ENCODE data around the gene DLG2. TPM values are rescaled to one million over a fixed set of nuclear protein-coding genes. Genes with fewer than 3 reads are reported as not detected.

DLG2 gene
- total RNA-seq: 1 to 10 TPM; 1.7 to 2.0 TPM

GRCh38 chr11:85627332-85627997 is at the start of gene DLG2:
Gene DLG2 (minus strand): TSS chr11:85627344.

DNA sequence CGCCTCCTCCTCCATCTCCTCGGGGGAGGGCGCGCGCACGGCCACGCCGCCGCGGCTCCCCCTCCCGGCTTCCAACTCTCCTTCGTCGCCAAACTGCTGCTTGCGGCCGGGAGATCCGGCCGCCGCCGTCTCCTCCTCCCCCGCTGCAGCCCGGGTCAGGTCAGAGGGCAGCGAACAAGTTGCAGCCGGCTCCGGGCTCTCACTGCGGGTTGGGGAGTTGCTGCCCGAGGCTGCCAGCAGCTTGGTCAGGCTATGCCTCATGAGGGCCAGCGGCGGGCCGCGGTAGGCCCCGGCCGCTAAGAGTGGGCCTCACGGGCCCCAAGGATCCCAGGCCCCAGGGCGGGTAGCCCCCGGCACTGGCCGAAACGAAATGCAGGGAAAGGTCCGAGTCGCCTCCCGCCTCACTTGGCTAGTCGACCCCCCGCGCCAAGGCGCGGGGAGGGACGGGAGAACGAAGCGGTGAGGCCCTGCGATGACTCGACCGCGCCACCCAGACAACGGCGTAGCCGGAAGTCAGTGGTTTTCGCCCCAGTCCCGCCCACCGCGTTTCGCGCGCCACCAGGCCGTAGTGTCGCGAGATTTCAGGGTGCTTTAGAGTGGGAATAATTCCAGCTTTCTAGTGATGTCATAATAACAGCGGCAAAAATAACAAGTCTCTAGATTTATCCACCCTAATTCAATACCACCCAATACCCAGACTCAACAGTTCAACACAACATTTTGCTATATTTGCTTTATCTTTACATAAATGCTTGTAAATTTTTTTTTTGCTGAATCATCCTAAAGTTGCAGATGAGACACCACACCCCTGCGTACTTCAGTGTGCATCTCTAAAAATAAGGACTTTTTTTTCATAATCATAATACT is 37.7 kb upstream of the DLG2 start, which contains the start of gene CREBZF:
CREBZF (minus strand) TSS at position 515 of the 867 bp plus-strand sequence; CDS start at position 261, 254 bp downstream.

GRCh38 chr11:85647604-85648299 is 20.6 kb upstream of the DLG2 start, which contains the start of gene TMEM126A:
Gene TMEM126A (plus strand): TSS chr11:85647967. CDS start chr11:85650256, 2,289 bp downstream.

DNA sequence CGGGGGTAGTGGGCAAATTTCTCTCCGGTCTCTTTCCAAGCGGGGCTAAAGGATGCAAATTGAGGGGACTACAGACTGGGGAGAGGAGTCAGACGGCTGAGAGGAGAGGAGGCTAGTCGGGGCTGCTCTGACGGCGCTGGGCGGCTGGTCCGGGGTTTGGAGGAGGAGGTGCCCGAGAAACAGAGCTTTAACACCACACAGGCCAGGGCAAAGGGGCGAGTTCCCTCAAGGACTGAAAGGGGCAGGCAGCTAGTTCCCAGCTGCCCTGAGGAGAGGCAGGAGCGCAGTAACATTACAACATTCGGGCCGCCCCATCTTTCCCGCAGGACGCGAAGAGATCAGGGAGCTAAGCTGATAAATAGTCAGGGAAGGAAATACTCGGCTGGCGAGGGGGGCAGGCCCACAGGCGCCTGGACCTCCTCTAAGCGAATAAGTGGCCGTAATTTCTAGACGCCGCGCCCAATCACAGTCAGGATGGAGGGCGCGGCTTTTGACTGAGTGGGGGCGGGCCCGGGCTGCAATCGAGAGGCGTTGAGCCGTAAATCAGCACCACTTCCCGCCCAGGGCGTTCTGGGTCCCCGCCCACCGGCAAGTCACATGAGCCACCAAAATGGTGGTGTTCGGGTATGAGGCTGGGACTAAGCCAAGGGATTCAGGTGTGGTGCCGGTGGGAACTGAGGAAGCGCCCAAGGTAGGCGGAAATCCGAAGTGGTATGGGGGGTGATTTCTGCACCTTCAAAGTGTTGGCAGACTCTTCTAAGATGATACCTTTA is 1.0 kb upstream of the DLG2 start, which contains the start of gene TMEM126B:
TMEM126B (plus strand) TSS at position 596 of the 773 bp plus-strand sequence; CDS start at position 611, 15 bp downstream.

Small RNA genes lying within 50 kb of the gene (small RNA-seq; reads per million reads assigned to genes)
- gene RF02112 (0 reads per million in 2 donors), gene RF02113 (0 reads per million in 2 donors), gene RNU6-1292P (0.21 to 0.99 reads per million in 2 donors)

Other genes with a start within 250 kb of the DLG2 start
- gene TMEM126B, start 1.2 kb upstream of the DLG2 start, total RNA-seq: 10 to 100 TPM; 60.2 to 82.6 TPM
- 10 to 100 TPM; 46.5 to 62.9 TPM for gene TMEM126A, start 20.6 kb upstream of the DLG2 start, total RNA-seq
- gene CREBZF, start 37.8 kb upstream of the DLG2 start, total RNA-seq: 10 to 100 TPM; 37.2 to 45.0 TPM
- gene CCDC89, start 58.9 kb upstream of the DLG2 start, total RNA-seq: 1 to 10 TPM; 1.4 to 3.0 TPM
- 10 to 100 TPM; 71.2 to 98.6 TPM for gene SYTL2, start 183.8 kb upstream of the DLG2 start, total RNA-seq
- gene CCDC83, start 228.0 kb upstream of the DLG2 start, total RNA-seq: not detected